GM23248 (cell line): ENCODE measurements around the gene SMIM22.

Experiments
- EZH2 ChIP-seq: fragments of 200-600 bp; sonication (generic); IDR thresholded peaks from 2 replicates; pipeline ENCODE4 v1.6.1; 2018; ENCODE audit warnings: antibody characterized with exemption, mild to moderate bottlenecking; ENCODE audit not compliant: insufficient read depth, poor library complexity, severe bottlenecking
- EZH2phosphoT487 ChIP-seq: fragments of 200-600 bp; sonication (generic); IDR thresholded peaks from 2 replicates; pipeline ENCODE4 v1.6.1; 2018; ENCODE audit warnings: antibody characterized with exemption, moderate library complexity, mild to moderate bottlenecking, low read depth; ENCODE audit not compliant: insufficient read depth

GRCh38 chr16:4826526-4826925 lies 31.4 kb downstream of the SMIM22 start:
- TF ChIP-seq EZH2phosphoT487 (no peak), EZH2 (no peak)
